HCT116 (cell line): ENCODE measurements around the gene SLC3A2.

ENCODE experiments used
- CTCF ChIP-seq, 3 experiments: fragments of 200-600 bp in 1 of 3; sonication (generic) in 1 of 3; IDR thresholded peaks in 2 of 3; conservative IDR thresholded peaks in 1 of 3; 2 replicates each; pipeline ENCODE4 v1.5.1; 2012 to 2017; ENCODE audit warnings: low read depth in 2 of 3, low read length in 2 of 3, antibody characterized with exemption in 1 of 3, borderline replicate concordance in 1 of 3, control low read depth in 1 of 3, mild to moderate bottlenecking in 1 of 3, mixed read lengths in 1 of 3, mixed run types in 1 of 3, moderate library complexity in 1 of 3; ENCODE audit not compliant: insufficient read depth in 1 of 3
- EZH2 ChIP-seq: fragments of 200-600 bp; sonication (generic); IDR thresholded peaks from 2 replicates; pipeline ENCODE4 v1.6.1; 2017; ENCODE audit warnings: antibody characterized with exemption, mixed run types
- POLR2A ChIP-seq: IDR thresholded peaks from 2 replicates; pipeline ENCODE4 v1.7.0; 2011; ENCODE audit warnings: borderline replicate concordance; ENCODE audit not compliant: insufficient read depth, insufficient read length; ENCODE audit errors: extremely low read depth
- POLR2AphosphoS5 ChIP-seq: IDR thresholded peaks from 2 replicates; pipeline ENCODE4 v1.6.1; 2011; ENCODE audit warnings: mild to moderate bottlenecking, low read depth, low read length, moderate library complexity
- RAD21 ChIP-seq: IDR thresholded peaks from 2 replicates; pipeline ENCODE4 v1.6.1; 2012; ENCODE audit warnings: low read depth, mild to moderate bottlenecking
- TCF7L2 ChIP-seq: IDR thresholded peaks from 2 replicates; pipeline ENCODE4 v1.7.0; 2011; ENCODE audit warnings: borderline replicate concordance, inconsistent platforms; ENCODE audit not compliant: insufficient read depth, insufficient read length; ENCODE audit errors: extremely low read depth
- ZNF274 ChIP-seq: fragments of 200-500 bp; sonication (Bioruptor generic); IDR thresholded peaks from 2 replicates; pipeline ENCODE4 v1.6.1; 2014; ENCODE audit warnings: mild to moderate bottlenecking, low read depth, low read length, inconsistent platforms
- TF ChIP-seq, protein P1 (sequence below): IDR thresholded peaks from 2 replicates; pipeline ENCODE4 v1.6.1; 2011; ENCODE audit warnings: mild to moderate bottlenecking, low read length, moderate library complexity; ENCODE audit not compliant: insufficient replicate concordance; ENCODE audit errors: extremely low read depth

DNA sequence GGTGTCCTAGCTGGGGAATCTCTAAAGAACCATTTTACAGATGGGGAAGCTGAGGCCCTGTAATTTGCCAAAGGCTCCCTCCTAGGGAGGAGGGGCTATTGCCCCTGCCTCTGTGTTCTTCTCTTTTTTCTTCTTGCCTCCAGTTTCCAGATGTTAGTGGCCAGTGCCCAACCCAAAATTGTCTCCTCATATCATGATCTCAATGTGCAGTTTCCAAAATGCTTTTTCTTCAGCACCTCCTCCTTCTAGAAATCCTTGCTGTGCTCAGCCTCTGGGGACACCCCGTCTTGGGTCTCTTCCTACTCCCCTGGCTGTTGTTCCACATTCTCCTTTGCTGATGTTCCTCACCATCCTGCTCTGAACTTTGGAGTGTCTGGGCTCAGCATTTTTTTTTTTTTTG is 50.0 kb downstream of the SLC3A2 start:
- TF ChIP-seq CTCF (IDR thresholded peaks at IDR 0.05 in 2 of 3, conservative IDR thresholded peaks at IDR 0.05 in 1 of 3; ENCODE audit: borderline replicate concordance in 1 of 3, insufficient read depth in 1 of 3, low read depth in 2 of 3, low read length in 2 of 3) (no peak), POLR2AphosphoS5 (no peak), RAD21 (no peak), EZH2 (no peak), ZNF274 (no peak), TCF7L2 (no peak), POLR2A (no peak)
- TF ChIP-seq, protein P1, sequence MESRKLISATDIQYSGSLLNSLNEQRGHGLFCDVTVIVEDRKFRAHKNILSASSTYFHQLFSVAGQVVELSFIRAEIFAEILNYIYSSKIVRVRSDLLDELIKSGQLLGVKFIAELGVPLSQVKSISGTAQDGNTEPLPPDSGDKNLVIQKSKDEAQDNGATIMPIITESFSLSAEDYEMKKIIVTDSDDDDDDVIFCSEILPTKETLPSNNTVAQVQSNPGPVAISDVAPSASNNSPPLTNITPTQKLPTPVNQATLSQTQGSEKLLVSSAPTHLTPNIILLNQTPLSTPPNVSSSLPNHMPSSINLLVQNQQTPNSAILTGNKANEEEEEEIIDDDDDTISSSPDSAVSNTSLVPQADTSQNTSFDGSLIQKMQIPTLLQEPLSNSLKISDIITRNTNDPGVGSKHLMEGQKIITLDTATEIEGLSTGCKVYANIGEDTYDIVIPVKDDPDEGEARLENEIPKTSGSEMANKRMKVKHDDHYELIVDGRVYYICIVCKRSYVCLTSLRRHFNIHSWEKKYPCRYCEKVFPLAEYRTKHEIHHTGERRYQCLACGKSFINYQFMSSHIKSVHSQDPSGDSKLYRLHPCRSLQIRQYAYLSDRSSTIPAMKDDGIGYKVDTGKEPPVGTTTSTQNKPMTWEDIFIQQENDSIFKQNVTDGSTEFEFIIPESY, result no peak
